HepG2 (cell line): Measurements from ENCODE around the gene ONECUT2. TPM values are rescaled to one million over a fixed set of nuclear protein-coding genes. Genes with fewer than 3 reads are reported as not detected.

Source experiments
- BORCS8-MEF2B ChIP-seq: sonication (generic); formaldehyde crosslinking; IDR thresholded peaks from 2 replicates; pipeline ENCODE4 v1.8.0; 2022; ENCODE audit warnings: mild to moderate bottlenecking, missing genetic modification reagents
- EZH2 ChIP-seq: conservative IDR thresholded peaks from 2 replicates; pipeline ENCODE4 v1.6.1; 2012; ENCODE audit warnings: mild to moderate bottlenecking, low read depth, low read length, moderate library complexity
- GATA4 ChIP-seq: sonication (generic); IDR thresholded peaks from 2 replicates; pipeline ENCODE4 v1.6.1; 2016; ENCODE audit warnings: antibody characterized with exemption, low read depth, borderline replicate concordance
- KDM2A ChIP-seq: sonication (generic); formaldehyde crosslinking; IDR thresholded peaks from 2 replicates; pipeline ENCODE4 v1.4.0; 2020; ENCODE audit warnings: low read depth, missing genetic modification reagents, borderline replicate concordance
- PTBP1 ChIP-seq: fragments of 200-400 bp; formaldehyde crosslinking; IDR thresholded peaks from 2 replicates; pipeline ENCODE4 v1.6.1; 2018; ENCODE audit warnings: low read length, low read depth; ENCODE audit not compliant: poor library complexity, severe bottlenecking
- ZNF256 ChIP-seq: sonication (generic); formaldehyde crosslinking; conservative IDR thresholded peaks from 2 replicates; pipeline ENCODE4 v1.4.0; 2020; ENCODE audit warnings: missing genetic modification reagents
- ZNF460 ChIP-seq: sonication (generic); formaldehyde crosslinking; IDR thresholded peaks from 2 replicates; pipeline ENCODE4 v1.5.1; 2020; ENCODE audit warnings: missing genetic modification reagents, mild to moderate bottlenecking, borderline replicate concordance
- ZNF552 ChIP-seq: sonication (generic); formaldehyde crosslinking; IDR thresholded peaks from 2 replicates; pipeline ENCODE4 v1.9.0; 2022; ENCODE audit warnings: missing genetic modification reagents, mild to moderate bottlenecking, borderline replicate concordance
- polyA plus RNA-seq, 8 experiments: library from polyadenylated mRNA; depleted of rRNA in 3 of 8; stranded (reverse) in 7 of 8; unstranded in 1 of 8; fragments of >200 nt; fragmentation: Illumina TruSeq in 4 of 8; extraction: Trizol in 4 of 8; gene quantifications; 2 replicates each; pipeline versions ENCODE4 v1.2.1 to v1.2.3, GENCODE V29; 2011 to 2016; ENCODE audit warnings: low read depth in 4 of 8, missing spikeins in 1 of 8, mixed read lengths in 1 of 8; ENCODE audit not compliant: insufficient read depth in 1 of 8
- total RNA-seq, 5 experiments: library from RNA; depleted of rRNA; stranded (reverse); fragments of >200 nt; fragmentation: Illumina TruSeq; extraction: Trizol; gene quantifications; 2 replicates each; pipeline ENCODE4 v1.2.3, GENCODE V29; 2016; ENCODE audit warnings: low read depth in 1 of 5
- TF ChIP-seq, protein P1 (sequence below): sonication (generic); formaldehyde crosslinking; conservative IDR thresholded peaks from 2 replicates; pipeline ENCODE4 v1.8.0; 2022; ENCODE audit warnings: mild to moderate bottlenecking, moderate library complexity, missing genetic modification reagents
- TF ChIP-seq, protein P2 (sequence below): sonication (generic); formaldehyde crosslinking; IDR thresholded peaks from 2 replicates; pipeline ENCODE4 v1.4.0; 2020; ENCODE audit warnings: missing genetic modification reagents
- TF ChIP-seq, protein P3 (sequence below), 2 experiments: sonication (generic) in 1 of 2; formaldehyde crosslinking in 1 of 2; IDR thresholded peaks; 2 replicates each; pipeline versions ENCODE4 v1.4.0 to v1.6.1; 2016 to 2020; ENCODE audit warnings: borderline replicate concordance in 1 of 2, low read depth in 1 of 2, mild to moderate bottlenecking in 1 of 2, missing genetic modification reagents in 1 of 2
- TF ChIP-seq, protein P4 (sequence below): sonication (generic); formaldehyde crosslinking; IDR thresholded peaks from 2 replicates; pipeline ENCODE4 v1.4.0; 2020; ENCODE audit warnings: mild to moderate bottlenecking, missing genetic modification reagents
- TF ChIP-seq, protein P5 (sequence below): sonication (generic); formaldehyde crosslinking; IDR thresholded peaks from 2 replicates; pipeline ENCODE4 v1.8.0; 2022; ENCODE audit warnings: mild to moderate bottlenecking, missing genetic modification reagents, borderline replicate concordance

ONECUT2 gene
- total and polyA plus RNA-seq, 2 of the 13 experiments (the other 11 are each of a cell fraction or from before 2014, with no cell fraction given), result 3.0 to 3.2 TPM

DNA sequence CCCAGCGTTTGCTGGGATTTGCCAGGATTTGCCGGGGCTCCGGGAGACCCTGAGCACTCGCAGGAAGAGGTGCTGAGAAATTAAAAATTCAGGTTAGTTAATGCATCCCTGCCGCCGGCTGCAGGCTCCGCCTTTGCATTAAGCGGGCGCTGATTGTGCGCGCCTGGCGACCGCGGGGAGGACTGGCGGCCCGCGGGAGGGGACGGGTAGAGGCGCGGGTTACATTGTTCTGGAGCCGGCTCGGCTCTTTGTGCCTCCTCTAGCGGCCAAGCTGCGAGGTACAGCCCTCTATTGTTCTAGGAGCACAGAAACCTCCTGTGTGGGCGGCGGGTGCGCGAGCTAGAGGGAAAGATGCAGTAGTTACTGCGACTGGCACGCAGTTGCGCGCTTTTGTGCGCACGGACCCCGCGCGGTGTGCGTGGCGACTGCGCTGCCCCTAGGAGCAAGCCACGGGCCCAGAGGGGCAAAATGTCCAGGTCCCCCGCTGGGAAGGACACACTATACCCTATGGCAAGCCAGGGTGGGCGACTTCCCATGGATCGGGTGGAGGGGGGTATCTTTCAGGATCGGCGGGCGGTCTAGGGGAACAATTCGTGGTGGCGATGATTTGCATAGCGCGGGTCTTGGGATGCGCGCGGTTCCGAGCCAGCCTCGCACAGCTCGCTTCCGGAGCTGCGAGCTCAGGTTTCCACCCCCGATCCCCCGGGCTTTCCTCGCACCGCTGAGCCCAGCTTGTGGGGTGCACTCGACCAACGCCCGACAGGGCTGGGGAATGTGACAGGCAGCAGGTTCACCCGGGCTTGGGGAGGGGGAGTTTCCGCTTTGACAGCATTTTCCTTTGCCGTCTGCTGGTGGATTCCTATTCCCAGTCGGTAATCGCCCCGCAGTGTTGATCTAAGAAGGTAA lies 2.8 kb downstream of the ONECUT2 start (continued):
- TF ChIP-seq, protein P1, sequence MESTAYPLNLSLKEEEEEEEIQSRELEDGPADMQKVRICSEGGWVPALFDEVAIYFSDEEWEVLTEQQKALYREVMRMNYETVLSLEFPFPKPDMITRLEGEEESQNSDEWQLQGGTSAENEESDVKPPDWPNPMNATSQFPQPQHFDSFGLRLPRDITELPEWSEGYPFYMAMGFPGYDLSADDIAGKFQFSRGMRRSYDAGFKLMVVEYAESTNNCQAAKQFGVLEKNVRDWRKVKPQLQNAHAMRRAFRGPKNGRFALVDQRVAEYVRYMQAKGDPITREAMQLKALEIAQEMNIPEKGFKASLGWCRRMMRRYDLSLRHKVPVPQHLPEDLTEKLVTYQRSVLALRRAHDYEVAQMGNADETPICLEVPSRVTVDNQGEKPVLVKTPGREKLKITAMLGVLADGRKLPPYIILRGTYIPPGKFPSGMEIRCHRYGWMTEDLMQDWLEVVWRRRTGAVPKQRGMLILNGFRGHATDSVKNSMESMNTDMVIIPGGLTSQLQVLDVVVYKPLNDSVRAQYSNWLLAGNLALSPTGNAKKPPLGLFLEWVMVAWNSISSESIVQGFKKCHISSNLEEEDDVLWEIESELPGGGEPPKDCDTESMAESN, result peak; percentile 65; the same call in 1 of the 2 replicates
- TF ChIP-seq PTBP1 (no peak), KDM2A (CRISPR knock-in tag) (peak; percentile 89), ZNF552 (CRISPR knock-in tag) (no peak), ZNF460 (CRISPR knock-in tag) (no peak), EZH2 (no peak), GATA4 (no peak), BORCS8-MEF2B (CRISPR knock-in tag) (no peak; the same call in 1 of the 2 replicates), ZNF256 (CRISPR knock-in tag) (no peak)
- TF ChIP-seq, protein P2, sequence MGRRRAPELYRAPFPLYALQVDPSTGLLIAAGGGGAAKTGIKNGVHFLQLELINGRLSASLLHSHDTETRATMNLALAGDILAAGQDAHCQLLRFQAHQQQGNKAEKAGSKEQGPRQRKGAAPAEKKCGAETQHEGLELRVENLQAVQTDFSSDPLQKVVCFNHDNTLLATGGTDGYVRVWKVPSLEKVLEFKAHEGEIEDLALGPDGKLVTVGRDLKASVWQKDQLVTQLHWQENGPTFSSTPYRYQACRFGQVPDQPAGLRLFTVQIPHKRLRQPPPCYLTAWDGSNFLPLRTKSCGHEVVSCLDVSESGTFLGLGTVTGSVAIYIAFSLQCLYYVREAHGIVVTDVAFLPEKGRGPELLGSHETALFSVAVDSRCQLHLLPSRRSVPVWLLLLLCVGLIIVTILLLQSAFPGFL, result no peak
- TF ChIP-seq, protein P3, sequence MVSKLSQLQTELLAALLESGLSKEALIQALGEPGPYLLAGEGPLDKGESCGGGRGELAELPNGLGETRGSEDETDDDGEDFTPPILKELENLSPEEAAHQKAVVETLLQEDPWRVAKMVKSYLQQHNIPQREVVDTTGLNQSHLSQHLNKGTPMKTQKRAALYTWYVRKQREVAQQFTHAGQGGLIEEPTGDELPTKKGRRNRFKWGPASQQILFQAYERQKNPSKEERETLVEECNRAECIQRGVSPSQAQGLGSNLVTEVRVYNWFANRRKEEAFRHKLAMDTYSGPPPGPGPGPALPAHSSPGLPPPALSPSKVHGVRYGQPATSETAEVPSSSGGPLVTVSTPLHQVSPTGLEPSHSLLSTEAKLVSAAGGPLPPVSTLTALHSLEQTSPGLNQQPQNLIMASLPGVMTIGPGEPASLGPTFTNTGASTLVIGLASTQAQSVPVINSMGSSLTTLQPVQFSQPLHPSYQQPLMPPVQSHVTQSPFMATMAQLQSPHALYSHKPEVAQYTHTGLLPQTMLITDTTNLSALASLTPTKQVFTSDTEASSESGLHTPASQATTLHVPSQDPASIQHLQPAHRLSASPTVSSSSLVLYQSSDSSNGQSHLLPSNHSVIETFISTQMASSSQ (IDR thresholded peaks at IDR 0.05; ENCODE audit: low read depth), result no peak
- TF ChIP-seq, protein P3 (CRISPR knock-in tag; IDR thresholded peaks at IDR 0.05; ENCODE audit: borderline replicate concordance), result 0 out of 2 replicates have a peak, but pooled peaks have one; percentile 38
- TF ChIP-seq, protein P4, sequence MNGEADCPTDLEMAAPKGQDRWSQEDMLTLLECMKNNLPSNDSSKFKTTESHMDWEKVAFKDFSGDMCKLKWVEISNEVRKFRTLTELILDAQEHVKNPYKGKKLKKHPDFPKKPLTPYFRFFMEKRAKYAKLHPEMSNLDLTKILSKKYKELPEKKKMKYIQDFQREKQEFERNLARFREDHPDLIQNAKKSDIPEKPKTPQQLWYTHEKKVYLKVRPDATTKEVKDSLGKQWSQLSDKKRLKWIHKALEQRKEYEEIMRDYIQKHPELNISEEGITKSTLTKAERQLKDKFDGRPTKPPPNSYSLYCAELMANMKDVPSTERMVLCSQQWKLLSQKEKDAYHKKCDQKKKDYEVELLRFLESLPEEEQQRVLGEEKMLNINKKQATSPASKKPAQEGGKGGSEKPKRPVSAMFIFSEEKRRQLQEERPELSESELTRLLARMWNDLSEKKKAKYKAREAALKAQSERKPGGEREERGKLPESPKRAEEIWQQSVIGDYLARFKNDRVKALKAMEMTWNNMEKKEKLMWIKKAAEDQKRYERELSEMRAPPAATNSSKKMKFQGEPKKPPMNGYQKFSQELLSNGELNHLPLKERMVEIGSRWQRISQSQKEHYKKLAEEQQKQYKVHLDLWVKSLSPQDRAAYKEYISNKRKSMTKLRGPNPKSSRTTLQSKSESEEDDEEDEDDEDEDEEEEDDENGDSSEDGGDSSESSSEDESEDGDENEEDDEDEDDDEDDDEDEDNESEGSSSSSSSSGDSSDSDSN (CRISPR knock-in tag), result peak; percentile 58; the same call in 1 of the 2 replicates
- TF ChIP-seq, protein P5, sequence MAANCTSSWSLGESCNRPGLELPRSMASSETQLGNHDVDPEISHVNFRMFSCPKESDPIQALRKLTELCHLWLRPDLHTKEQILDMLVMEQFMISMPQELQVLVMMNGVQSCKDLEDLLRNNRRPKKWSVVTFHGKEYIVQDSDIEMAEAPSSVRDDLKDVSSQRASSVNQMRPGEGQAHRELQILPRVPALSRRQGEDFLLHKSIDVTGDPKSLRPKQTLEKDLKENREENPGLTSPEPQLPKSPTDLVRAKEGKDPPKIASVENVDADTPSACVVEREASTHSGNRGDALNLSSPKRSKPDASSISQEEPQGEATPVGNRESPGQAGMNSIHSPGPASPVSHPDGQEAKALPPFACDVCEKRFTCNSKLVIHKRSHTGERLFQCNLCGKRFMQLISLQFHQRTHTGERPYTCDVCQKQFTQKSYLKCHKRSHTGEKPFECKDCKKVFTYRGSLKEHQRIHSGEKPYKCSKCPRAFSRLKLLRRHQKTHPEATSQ, result no peak
